Gastroesophageal sphincter (tissue), 3 donors: Measurements from ENCODE around the gene C10orf105.

Experiments
- POLR2A ChIP-seq, 2 donors: fragments of 450-650 bp; IDR thresholded peaks; one replicate each; pipeline ENCODE4 v1.6.1; 2017; ENCODE audit warnings: antibody characterized with exemption in 2 of 2, mild to moderate bottlenecking in 2 of 2, moderate library complexity in 1 of 2
- POLR2AphosphoS5 ChIP-seq: sonication (generic); formaldehyde crosslinking; IDR thresholded peaks from one replicate; pipeline ENCODE4 v1.6.1; 2017; ENCODE audit warnings: antibody characterized with exemption
- TF ChIP-seq, protein P1 (sequence below), 4 experiments: fragments of 200-600 bp in 2 of 4; fragments of 450-650 bp in 2 of 4; sonication (generic) in 1 of 4; IDR thresholded peaks; one replicate each; pipeline ENCODE4 v1.5.1; 2017 to 2019; ENCODE audit warnings: antibody characterized with exemption in 4 of 4, mild to moderate bottlenecking in 2 of 4, moderate library complexity in 2 of 4

DNA sequence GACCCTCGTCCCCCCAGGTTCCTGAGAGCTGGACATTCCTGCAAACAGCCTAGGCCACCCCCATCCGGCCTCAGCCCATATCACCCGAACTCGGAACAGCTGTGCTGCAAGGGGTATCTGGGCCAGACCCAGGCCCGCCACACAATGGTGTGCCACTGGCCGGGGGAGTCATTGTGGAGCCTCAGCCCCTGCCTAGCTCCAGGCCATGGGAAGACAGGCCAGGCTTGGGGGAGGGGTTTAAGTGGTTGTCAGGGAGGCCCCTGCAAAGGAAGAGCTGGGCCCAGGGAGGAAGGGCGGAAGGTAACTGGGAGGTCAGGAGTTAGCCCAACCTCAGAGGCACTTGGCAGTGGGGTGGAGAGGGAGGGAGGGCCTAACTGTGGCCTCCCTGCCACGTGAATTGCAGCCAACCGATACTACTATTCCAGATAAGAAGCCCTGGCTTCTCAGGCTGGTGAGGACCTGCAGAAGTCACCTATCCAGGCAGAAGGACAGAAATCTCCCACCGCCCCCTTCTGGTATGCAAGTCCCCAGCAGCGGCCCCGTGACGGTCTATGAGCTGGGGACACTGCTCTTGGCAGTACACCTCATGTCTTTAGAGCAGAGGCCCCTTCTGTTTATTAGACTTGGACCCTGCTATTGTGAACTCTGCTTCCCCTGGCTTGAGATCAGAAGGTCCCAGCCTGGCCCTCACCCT lies 26.9 kb upstream of the C10orf105 start:
- TF ChIP-seq, protein P1, sequence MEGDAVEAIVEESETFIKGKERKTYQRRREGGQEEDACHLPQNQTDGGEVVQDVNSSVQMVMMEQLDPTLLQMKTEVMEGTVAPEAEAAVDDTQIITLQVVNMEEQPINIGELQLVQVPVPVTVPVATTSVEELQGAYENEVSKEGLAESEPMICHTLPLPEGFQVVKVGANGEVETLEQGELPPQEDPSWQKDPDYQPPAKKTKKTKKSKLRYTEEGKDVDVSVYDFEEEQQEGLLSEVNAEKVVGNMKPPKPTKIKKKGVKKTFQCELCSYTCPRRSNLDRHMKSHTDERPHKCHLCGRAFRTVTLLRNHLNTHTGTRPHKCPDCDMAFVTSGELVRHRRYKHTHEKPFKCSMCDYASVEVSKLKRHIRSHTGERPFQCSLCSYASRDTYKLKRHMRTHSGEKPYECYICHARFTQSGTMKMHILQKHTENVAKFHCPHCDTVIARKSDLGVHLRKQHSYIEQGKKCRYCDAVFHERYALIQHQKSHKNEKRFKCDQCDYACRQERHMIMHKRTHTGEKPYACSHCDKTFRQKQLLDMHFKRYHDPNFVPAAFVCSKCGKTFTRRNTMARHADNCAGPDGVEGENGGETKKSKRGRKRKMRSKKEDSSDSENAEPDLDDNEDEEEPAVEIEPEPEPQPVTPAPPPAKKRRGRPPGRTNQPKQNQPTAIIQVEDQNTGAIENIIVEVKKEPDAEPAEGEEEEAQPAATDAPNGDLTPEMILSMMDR (IDR thresholded peaks at IDR 0.05) = peak in 1 of 4 experiments; percentile 9
- TF ChIP-seq POLR2AphosphoS5 (no peak), POLR2A (IDR thresholded peaks at IDR 0.05) (no peak)
